Naive B cell (primary cell): ENCODE data around the gene PMCH. TPM values are rescaled to one million over a fixed set of nuclear protein-coding genes. Genes with fewer than 3 reads are reported as not detected.
"Not testable (repeated sequence)": the region's sequence is repeated elsewhere in the genome, so short reads cannot be mapped to it uniquely, and the experiment has no call there.

Experiments
- ATAC-seq, 2 donors: fragments of 150-1000 bp; cut with Tn5 transposase; 2 replicates each; pipeline ENCODE4 v1.10.0; 2021; ENCODE audit warnings: low read depth in 2 of 2, mild to moderate bottlenecking in 2 of 2, moderate library complexity in 2 of 2
- DNase-seq: peaks from one replicate; pipeline ENCODE4 v3.0.0; 2022
- H3K27ac Mint-ChIP-seq, 6 donors: one replicate each; pipeline ENCODE4 v1.8.0; 2020 to 2022; ENCODE audit warnings: mild to moderate bottlenecking in 6 of 6, mixed read lengths in 6 of 6, moderate library complexity in 5 of 6, inconsistent platforms in 2 of 6
- H3K27me3 Mint-ChIP-seq, 3 donors: one replicate each; pipeline ENCODE4 v1.8.0; 2021 to 2022; ENCODE audit warnings: mixed read lengths in 3 of 3, mild to moderate bottlenecking in 1 of 3
- H3K36me3 Mint-ChIP-seq, 2 donors: one replicate each; pipeline ENCODE4 v1.8.0; 2020 to 2022; ENCODE audit warnings: mixed read lengths in 2 of 2, inconsistent platforms in 1 of 2, mild to moderate bottlenecking in 1 of 2
- H3K4me1 Mint-ChIP-seq, 3 donors: one replicate each; pipeline ENCODE4 v1.8.0; 2020 to 2022; ENCODE audit warnings: mixed read lengths in 3 of 3, inconsistent platforms in 1 of 3, mild to moderate bottlenecking in 1 of 3, moderate library complexity in 1 of 3
- H3K4me3 Mint-ChIP-seq, 8 donors: one replicate each; pipeline ENCODE4 v1.8.0; 2020 to 2022; ENCODE audit warnings: mild to moderate bottlenecking in 8 of 8, mixed read lengths in 8 of 8, moderate library complexity in 8 of 8, inconsistent platforms in 2 of 8
- H3K9me3 Mint-ChIP-seq, 7 donors: one replicate each; pipeline ENCODE4 v1.8.0; 2020 to 2022; ENCODE audit warnings: mixed read lengths in 7 of 7, mild to moderate bottlenecking in 5 of 7, inconsistent platforms in 2 of 7, moderate library complexity in 1 of 7
- polyA plus RNA-seq, 6 donors: library from polyadenylated mRNA; unstranded; fragments of 300-500 nt; fragmentation: Illumina TruSeq; gene quantifications; one replicate each; pipeline ENCODE4 v1.2.3, GENCODE V29; 2021; ENCODE audit warnings: low read depth in 6 of 6

Gene PMCH
- polyA plus RNA-seq, 6 donors from 2014 or later = not detected

DNA sequence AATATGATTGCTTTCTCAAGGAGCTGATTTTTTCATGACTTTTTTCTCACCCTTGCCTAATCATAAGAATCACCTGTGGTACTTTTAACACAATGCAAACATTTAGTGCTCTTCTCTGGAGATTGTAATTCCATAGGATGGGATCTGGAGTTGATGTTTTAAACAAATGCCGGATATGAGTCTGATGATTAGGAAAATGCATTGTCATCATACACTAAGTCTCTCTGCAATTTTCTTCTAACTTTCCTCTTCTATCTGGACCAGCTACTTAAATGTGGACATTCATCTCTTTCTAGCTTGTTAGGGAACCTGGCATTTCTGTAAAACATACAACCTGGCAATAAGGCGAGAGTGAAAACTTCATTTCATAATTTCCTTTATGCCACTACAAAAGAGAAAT is 23.5 kb downstream of the PMCH start:
- DNase-seq (no peak), ATAC-seq (no peak)
- no peak overlapping the region for H3K27ac Mint-ChIP-seq
- H3K9me3 Mint-ChIP-seq = no peaks in the 10 kb centered on the region
- H3K4me3 Mint-ChIP-seq = no peak overlapping the region
- no peaks in the 10 kb centered on the region for H3K4me1 Mint-ChIP-seq
- H3K27me3 Mint-ChIP-seq = no peaks in the 10 kb centered on the region
- H3K36me3 Mint-ChIP-seq = no peaks in the 10 kb centered on the region

DNA sequence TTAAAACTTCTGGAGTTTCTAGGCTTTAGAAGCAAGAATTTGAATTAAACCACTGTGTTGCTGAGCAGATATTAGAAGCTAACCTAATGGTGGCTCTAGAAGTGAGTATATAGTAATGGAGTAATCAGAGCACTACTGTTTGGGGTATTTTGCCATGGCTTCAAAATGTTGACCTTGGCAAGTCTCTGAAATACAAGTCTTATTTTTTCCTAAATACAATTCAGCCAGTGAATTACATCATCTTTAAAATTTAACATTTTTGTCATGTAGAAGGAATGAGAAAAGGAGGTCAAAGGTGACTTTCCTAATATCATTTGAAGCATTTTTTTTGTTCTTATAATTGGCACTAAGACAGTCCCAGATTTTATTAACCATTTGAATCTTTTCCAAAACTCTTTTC is 25.2 kb downstream of the PMCH start:
- H3K9me3 Mint-ChIP-seq = no peaks in the 10 kb centered on the region

DNA sequence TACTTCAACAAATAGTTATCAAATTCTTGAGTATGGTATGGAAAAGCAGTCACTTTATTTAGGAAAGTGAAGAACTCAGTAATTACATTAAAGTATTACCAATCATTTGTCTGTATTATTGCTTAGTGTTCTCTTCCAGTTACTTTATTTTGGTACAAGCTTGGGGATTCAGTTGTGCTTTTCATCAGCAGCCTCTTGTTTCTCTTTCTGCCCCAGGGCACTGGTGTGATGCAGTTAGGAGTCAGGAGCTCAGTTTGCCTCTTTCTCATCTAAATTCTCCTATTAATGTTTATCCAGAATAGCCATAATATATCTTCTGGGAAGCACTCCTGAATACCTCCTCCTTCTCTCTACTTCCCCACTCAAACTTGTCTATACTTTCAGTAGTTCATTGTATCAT is 25.7 kb downstream of the PMCH start:
- H3K36me3 Mint-ChIP-seq = no peaks in the 10 kb centered on the region
- peak overlapping the region in 2 of 6 donors; percentile 30 to 76 for H3K27ac Mint-ChIP-seq
- no peak overlapping the region for H3K4me3 Mint-ChIP-seq
- ATAC-seq = no peak
- H3K9me3 Mint-ChIP-seq = no peaks in the 10 kb centered on the region
- DNase-seq = no peak
- no peaks in the 10 kb centered on the region for H3K4me1 Mint-ChIP-seq
- no peaks in the 10 kb centered on the region for H3K27me3 Mint-ChIP-seq

More for the DNA sequence above, 25.2 kb downstream of the PMCH start:
- Mint-ChIP-seq H3K4me1 (no peaks in the 10 kb centered on the region), H3K27me3 (no peaks in the 10 kb centered on the region), H3K27ac (no peak overlapping the region), H3K4me3 (no peak overlapping the region), H3K36me3 (no peaks in the 10 kb centered on the region)
- ATAC-seq = no peak
- no peak for DNase-seq

DNA sequence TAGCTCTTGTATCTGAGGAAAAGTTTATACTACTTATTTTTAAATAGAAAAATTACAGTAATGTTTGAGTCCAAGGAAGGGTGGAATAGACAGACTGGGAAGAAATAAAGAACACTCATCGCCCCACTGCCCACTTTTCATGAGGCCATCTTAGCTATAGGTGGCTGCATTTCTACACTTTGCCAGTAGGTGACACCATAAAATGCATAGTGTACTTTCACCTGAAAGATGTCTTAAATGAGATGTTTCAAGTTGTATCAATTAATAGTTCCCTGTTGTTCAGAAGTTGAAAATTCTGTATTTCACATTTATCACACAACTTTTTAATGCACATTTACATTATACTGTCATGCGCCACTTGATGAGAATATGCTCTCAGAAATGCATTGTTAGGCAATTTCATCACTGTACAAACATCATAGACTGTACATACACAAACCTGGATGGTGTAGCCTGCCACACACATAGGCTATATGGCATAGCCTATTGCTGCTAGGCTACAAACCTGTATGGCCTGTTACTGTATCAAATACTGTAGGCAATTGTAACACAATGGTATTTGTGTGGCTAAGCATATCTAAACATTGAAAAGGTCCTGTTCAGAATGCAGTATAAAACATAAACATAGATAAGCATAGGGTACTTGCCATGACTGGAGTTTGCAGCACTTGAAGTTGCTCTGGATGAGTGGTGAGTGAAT is 27.6 kb downstream of the PMCH start:
- Mint-ChIP-seq H3K27ac (no peak overlapping the region), H3K27me3 (no peaks in the 10 kb centered on the region), H3K4me3 (no peak overlapping the region), H3K9me3 (no peaks in the 10 kb centered on the region), H3K36me3 (no peaks in the 10 kb centered on the region), H3K4me1 (no peaks in the 10 kb centered on the region)
- ATAC-seq (peak in 1 of 2 donors; percentile 57), DNase-seq (peak; percentile 12)

DNA sequence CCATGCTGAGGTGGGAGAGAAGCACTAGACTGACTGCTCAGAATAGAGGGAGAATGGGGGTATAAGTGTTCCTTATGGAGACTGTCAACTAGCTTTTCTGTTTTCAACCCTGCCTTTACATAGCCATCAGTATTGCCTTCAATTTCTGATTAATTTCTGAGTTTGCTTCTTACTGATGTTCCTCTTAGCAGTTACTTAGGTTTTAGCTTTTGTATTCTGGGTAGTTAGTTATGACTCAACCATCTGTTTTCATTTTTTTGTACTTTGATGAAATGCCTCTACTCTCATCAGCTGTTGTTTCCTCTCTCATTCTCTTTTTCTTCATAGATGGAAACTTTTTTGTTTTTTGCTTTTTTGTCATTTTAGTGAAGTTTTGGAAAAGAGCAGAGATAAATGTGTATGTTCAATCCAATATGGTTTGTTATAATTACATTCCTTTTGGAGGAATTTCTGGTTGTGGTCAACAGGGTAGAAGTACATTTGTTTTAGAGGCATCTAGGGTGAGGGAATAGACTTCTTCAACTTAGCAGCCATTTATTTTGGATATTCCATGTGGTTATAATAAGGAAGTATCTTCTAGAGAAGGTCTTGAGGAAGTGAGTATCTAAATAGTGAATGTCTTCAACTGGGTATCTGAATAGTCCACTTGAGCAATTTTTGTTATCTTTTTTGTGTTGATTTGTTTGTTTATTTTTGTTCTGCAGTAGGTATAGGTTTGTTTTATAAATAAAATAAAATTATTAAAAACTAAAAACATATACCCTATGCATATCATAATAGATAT is 29.6 kb downstream of the PMCH start:
- H3K36me3 Mint-ChIP-seq = no peaks in the 10 kb centered on the region
- H3K4me3 Mint-ChIP-seq = no peak overlapping the region
- no peaks in the 10 kb centered on the region for H3K4me1 Mint-ChIP-seq
- no peaks in the 10 kb centered on the region for H3K9me3 Mint-ChIP-seq
- DNase-seq (no peak), ATAC-seq (no peak)
- no peaks in the 10 kb centered on the region for H3K27me3 Mint-ChIP-seq
- H3K27ac Mint-ChIP-seq = peak overlapping the region in 1 of 6 donors; percentile 49

DNA sequence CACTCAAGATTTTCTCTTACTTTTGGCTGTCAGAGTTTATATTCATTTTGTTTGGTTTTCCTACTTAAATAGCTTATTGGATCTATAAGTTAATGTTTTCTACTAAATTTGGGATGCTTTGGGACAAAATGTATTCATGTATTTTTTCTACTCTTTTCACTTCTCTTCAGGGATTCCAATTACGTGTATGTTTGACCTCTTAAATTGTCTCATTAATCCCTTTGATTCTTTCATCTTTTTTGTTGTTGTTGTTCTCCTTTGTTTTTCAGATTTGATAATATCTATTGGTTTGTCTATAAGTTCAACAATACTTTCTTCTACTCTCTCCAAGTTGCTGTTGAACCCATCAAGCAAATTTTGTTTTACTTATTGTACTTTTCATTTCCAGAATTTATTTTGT is 34.2 kb downstream of the PMCH start:
- no peaks in the 10 kb centered on the region for H3K36me3 Mint-ChIP-seq
- no peak overlapping the region for H3K4me3 Mint-ChIP-seq
- H3K27ac Mint-ChIP-seq = no peak overlapping the region
- ATAC-seq (no peak), DNase-seq (no peak)
- H3K4me1 Mint-ChIP-seq = no peaks in the 10 kb centered on the region
- H3K9me3 Mint-ChIP-seq = no peaks in the 10 kb centered on the region
- H3K27me3 Mint-ChIP-seq = no peaks in the 10 kb centered on the region

DNA sequence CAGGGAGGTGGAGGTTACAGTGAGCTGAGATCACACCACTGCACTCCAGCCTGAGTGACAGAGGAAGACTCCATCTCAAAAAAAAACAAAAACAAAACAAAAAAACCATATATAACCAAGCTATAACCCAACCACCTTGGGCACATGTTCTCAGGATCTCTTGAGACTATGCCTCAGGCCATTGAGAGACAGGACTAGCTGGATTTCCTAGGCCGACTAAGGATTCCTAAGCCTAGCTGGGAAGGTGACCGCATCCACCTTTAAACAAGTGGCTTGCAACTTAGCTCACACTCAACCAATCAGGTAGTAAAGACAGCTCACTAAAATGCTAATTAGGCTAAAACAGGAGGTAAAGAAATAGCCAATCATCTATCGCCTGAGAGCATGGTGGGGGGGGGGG is 42.4 kb downstream of the PMCH start:
- H3K27ac Mint-ChIP-seq = not testable (repeated sequence)

DNA sequence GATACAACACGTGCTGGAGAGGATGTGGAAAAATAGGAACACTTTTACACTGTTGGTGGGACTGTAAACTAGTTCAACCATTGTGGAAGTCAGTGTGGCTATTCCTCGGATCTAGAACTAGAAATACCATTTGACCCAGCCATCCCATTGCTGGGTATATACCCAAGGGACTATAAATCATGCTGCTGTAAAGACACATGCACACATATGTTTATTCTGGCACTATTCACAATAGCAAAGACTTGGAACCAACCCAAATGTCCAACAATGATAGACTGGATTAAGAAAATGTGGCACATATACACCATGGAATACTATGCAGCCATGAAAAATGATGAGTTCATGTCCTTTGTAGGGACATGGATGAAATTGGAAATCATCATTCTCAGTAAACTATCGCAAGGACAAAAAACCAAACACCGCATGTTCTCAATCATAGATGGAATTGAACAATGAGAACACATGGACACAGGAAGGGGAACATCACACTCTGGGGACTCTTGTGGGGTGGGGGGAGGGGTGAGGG is 50.5 kb downstream of the PMCH start:
- not testable (repeated sequence) for H3K9me3 Mint-ChIP-seq, ATAC-seq, DNase-seq, H3K27me3 Mint-ChIP-seq, H3K4me3 Mint-ChIP-seq, H3K36me3 Mint-ChIP-seq, H3K4me1 Mint-ChIP-seq, H3K27ac Mint-ChIP-seq

More for the DNA sequence above, 42.4 kb downstream of the PMCH start:
- H3K4me3 Mint-ChIP-seq, H3K4me1 Mint-ChIP-seq, H3K36me3 Mint-ChIP-seq, ATAC-seq, H3K27me3 Mint-ChIP-seq, DNase-seq, H3K9me3 Mint-ChIP-seq: not testable (repeated sequence)

Other genes starting within 250 kb of the PMCH start
- gene WASHC3, start 135.8 kb downstream of the PMCH start, polyA plus RNA-seq = 100 to 1,000 TPM in 5 of 6 donors, 10 to 100 TPM in 1; 77.8 to 146 (median 122) TPM
- gene NUP37, start 77.7 kb downstream of the PMCH start, polyA plus RNA-seq = 10 to 100 TPM; 31.4 to 39.6 (median 37.6) TPM
- gene PARPBP, start 77.7 kb downstream of the PMCH start, polyA plus RNA-seq = 1 to 10 TPM; 2.3 to 3.0 (median 2.6) TPM